ENCODE measurements around the gene DOC2A.

Gene DOC2A

DNA sequence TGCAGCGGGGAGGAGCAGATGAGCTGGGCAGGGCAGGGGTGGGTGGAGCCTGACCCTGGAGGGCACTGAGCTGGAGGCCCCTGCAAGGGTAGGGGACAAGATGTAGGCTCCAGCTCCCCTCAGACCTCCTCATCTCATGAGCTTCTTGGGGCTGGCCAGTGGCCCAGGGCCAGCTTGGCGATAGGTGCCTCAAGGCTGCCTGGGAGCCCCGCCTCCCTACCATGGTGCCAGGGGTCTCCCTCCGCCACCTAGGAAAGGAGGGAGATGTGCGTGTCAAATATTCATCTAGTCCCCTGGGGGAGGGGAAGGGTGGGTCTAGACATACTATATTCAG, 19.3 kb downstream of the DOC2A start:
- Histone ChIP-seq H3K27ac (ENCODE audit: extremely low read depth, low read depth, low read length) (no peak overlapping the region), H3K4me3 (ENCODE audit: low read depth, low read length) (no peak overlapping the region), H3K9me3 (ENCODE audit: control insufficient read depth, insufficient read depth, low read depth, low read length) (no peaks in the 10 kb centered on the region), H3K36me3 (ENCODE audit: control insufficient read depth in 2 of 2, insufficient read depth in 1 of 2, low read length in 2 of 2) (peaks cover 18 to 82% of the 10 kb centered on the region in 2 experiments), H3K4me1 (ENCODE audit: control insufficient read depth, insufficient read depth, low read length) (no peaks in the 10 kb centered on the region; the same call in 1 of the 2 replicates)
- ChIA-PET POLR2A (interaction anchor here (0.5 to 1.9 kb wide), 9 partner anchors 10 to 92 kb away, joined by 3 to 7 read pairs (median 3); partner anchors contain the start of genes SEZ6L2 and TAOK2), CTCF (no interaction called here)
- TF ChIP-seq SP2 (tag by site-specific recombination; IDR thresholded peaks at IDR 0.05), result peak; percentile 22; the same call in 1 of the 2 replicates
- TF ChIP-seq KLF1 (tag by site-specific recombination; IDR thresholded peaks at IDR 0.05), result peak; percentile 47; the same call in 1 of the 2 replicates
- TF ChIP-seq, protein P1, sequence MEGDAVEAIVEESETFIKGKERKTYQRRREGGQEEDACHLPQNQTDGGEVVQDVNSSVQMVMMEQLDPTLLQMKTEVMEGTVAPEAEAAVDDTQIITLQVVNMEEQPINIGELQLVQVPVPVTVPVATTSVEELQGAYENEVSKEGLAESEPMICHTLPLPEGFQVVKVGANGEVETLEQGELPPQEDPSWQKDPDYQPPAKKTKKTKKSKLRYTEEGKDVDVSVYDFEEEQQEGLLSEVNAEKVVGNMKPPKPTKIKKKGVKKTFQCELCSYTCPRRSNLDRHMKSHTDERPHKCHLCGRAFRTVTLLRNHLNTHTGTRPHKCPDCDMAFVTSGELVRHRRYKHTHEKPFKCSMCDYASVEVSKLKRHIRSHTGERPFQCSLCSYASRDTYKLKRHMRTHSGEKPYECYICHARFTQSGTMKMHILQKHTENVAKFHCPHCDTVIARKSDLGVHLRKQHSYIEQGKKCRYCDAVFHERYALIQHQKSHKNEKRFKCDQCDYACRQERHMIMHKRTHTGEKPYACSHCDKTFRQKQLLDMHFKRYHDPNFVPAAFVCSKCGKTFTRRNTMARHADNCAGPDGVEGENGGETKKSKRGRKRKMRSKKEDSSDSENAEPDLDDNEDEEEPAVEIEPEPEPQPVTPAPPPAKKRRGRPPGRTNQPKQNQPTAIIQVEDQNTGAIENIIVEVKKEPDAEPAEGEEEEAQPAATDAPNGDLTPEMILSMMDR (tag by site-specific recombination; IDR thresholded peaks at IDR 0.05), result no peak

DNA sequence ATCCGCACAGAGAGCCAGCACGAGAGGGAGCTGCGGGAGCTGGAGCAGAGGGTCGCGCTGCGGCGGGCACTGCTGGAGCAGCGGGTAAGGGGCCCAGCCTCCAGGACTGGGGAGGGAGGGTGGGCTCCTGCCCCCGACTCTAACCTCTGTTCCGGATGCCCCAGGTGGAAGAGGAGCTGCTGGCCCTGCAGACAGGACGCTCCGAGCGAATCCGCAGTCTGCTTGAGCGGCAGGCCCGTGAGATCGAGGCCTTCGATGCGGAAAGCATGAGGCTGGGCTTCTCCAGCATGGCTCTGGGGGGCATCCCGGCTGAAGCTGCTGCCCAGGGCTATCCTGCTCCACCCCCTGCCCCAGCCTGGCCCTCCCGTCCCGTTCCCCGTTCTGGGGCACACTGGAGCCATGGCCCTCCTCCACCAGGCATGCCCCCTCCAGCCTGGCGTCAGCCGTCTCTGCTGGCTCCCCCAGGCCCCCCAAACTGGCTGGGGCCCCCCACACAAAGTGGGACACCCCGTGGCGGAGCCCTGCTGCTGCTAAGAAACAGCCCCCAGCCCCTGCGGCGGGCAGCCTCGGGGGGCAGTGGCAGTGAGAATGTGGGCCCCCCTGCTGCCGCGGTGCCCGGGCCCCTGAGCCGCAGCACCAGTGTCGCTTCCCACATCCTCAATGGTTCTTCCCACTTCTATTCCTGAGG, 19.8 kb downstream of the DOC2A start:
- Histone ChIP-seq H3K4me1 (ENCODE audit: control insufficient read depth, insufficient read depth, low read length) (no peaks in the 10 kb centered on the region; the same call in 1 of the 2 replicates), H3K27ac (ENCODE audit: extremely low read depth, low read depth, low read length) (no peak overlapping the region), H3K9me3 (ENCODE audit: control insufficient read depth, insufficient read depth, low read depth, low read length) (no peaks in the 10 kb centered on the region), H3K4me3 (ENCODE audit: low read depth, low read length) (no peak overlapping the region), H3K36me3 (ENCODE audit: control insufficient read depth in 2 of 2, insufficient read depth in 1 of 2, low read length in 2 of 2) (peaks cover 19 to 87% of the 10 kb centered on the region in 2 experiments)
- ChIA-PET CTCF (no interaction called here), POLR2A (interaction anchor here (1.0 to 1.9 kb wide), 8 partner anchors 9 to 91 kb away, joined by 3 to 7 read pairs (median 3); partner anchors contain the start of genes SEZ6L2 and TAOK2)
- TF ChIP-seq ZNF777 (tag by site-specific recombination; IDR thresholded peaks at IDR 0.05; ENCODE audit: borderline replicate concordance) (no peak), ZNF610 (tag by site-specific recombination; IDR thresholded peaks at IDR 0.05; ENCODE audit: borderline replicate concordance) (no peak), ZNF658 (tag by site-specific recombination; IDR thresholded peaks at IDR 0.05) (no peak), ZNF830 (tag by site-specific recombination; IDR thresholded peaks at IDR 0.05; ENCODE audit: low read depth) (no peak), ZNF510 (tag by site-specific recombination; IDR thresholded peaks at IDR 0.05; ENCODE audit: insufficient replicate concordance) (no peak), SETDB1 (IDR thresholded peaks at IDR 0.05; ENCODE audit: insufficient read length, low read length) (no peak), ZNF600 (tag by site-specific recombination; IDR thresholded peaks at IDR 0.05) (peak; percentile 68), GLIS2 (tag by site-specific recombination; IDR thresholded peaks at IDR 0.05) (peak; percentile 57; the same call in 1 of the 2 replicates), ZNF2 (tag by site-specific recombination; IDR thresholded peaks at IDR 0.05) (no peak), ZNF792 (tag by site-specific recombination; IDR thresholded peaks at IDR 0.05) (no peak), ZNF324 (tag by site-specific recombination; IDR thresholded peaks at IDR 0.05) (no peak), ZNF157 (tag by site-specific recombination; IDR thresholded peaks at IDR 0.05) (no peak)
- TF ChIP-seq, protein P2, sequence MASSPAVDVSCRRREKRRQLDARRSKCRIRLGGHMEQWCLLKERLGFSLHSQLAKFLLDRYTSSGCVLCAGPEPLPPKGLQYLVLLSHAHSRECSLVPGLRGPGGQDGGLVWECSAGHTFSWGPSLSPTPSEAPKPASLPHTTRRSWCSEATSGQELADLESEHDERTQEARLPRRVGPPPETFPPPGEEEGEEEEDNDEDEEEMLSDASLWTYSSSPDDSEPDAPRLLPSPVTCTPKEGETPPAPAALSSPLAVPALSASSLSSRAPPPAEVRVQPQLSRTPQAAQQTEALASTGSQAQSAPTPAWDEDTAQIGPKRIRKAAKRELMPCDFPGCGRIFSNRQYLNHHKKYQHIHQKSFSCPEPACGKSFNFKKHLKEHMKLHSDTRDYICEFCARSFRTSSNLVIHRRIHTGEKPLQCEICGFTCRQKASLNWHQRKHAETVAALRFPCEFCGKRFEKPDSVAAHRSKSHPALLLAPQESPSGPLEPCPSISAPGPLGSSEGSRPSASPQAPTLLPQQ (tag by site-specific recombination; IDR thresholded peaks at IDR 0.05), result 0 out of 2 replicates have a peak, but pooled peaks have one; percentile 26
- TF ChIP-seq, protein P3, sequence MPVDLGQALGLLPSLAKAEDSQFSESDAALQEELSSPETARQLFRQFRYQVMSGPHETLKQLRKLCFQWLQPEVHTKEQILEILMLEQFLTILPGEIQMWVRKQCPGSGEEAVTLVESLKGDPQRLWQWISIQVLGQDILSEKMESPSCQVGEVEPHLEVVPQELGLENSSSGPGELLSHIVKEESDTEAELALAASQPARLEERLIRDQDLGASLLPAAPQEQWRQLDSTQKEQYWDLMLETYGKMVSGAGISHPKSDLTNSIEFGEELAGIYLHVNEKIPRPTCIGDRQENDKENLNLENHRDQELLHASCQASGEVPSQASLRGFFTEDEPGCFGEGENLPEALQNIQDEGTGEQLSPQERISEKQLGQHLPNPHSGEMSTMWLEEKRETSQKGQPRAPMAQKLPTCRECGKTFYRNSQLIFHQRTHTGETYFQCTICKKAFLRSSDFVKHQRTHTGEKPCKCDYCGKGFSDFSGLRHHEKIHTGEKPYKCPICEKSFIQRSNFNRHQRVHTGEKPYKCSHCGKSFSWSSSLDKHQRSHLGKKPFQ (tag by site-specific recombination; IDR thresholded peaks at IDR 0.05), result no peak
- TF ChIP-seq, protein P4, sequence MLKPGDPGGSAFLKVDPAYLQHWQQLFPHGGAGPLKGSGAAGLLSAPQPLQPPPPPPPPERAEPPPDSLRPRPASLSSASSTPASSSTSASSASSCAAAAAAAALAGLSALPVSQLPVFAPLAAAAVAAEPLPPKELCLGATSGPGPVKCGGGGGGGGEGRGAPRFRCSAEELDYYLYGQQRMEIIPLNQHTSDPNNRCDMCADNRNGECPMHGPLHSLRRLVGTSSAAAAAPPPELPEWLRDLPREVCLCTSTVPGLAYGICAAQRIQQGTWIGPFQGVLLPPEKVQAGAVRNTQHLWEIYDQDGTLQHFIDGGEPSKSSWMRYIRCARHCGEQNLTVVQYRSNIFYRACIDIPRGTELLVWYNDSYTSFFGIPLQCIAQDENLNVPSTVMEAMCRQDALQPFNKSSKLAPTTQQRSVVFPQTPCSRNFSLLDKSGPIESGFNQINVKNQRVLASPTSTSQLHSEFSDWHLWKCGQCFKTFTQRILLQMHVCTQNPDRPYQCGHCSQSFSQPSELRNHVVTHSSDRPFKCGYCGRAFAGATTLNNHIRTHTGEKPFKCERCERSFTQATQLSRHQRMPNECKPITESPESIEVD (tag by site-specific recombination; IDR thresholded peaks at IDR 0.05), result no peak
- TF ChIP-seq, protein P5, sequence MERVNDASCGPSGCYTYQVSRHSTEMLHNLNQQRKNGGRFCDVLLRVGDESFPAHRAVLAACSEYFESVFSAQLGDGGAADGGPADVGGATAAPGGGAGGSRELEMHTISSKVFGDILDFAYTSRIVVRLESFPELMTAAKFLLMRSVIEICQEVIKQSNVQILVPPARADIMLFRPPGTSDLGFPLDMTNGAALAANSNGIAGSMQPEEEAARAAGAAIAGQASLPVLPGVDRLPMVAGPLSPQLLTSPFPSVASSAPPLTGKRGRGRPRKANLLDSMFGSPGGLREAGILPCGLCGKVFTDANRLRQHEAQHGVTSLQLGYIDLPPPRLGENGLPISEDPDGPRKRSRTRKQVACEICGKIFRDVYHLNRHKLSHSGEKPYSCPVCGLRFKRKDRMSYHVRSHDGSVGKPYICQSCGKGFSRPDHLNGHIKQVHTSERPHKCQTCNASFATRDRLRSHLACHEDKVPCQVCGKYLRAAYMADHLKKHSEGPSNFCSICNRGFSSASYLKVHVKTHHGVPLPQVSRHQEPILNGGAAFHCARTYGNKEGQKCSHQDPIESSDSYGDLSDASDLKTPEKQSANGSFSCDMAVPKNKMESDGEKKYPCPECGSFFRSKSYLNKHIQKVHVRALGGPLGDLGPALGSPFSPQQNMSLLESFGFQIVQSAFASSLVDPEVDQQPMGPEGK (tag by site-specific recombination; IDR thresholded peaks at IDR 0.05), result peak; percentile 49; the same call in 1 of the 2 replicates
- TF ChIP-seq, protein P6, sequence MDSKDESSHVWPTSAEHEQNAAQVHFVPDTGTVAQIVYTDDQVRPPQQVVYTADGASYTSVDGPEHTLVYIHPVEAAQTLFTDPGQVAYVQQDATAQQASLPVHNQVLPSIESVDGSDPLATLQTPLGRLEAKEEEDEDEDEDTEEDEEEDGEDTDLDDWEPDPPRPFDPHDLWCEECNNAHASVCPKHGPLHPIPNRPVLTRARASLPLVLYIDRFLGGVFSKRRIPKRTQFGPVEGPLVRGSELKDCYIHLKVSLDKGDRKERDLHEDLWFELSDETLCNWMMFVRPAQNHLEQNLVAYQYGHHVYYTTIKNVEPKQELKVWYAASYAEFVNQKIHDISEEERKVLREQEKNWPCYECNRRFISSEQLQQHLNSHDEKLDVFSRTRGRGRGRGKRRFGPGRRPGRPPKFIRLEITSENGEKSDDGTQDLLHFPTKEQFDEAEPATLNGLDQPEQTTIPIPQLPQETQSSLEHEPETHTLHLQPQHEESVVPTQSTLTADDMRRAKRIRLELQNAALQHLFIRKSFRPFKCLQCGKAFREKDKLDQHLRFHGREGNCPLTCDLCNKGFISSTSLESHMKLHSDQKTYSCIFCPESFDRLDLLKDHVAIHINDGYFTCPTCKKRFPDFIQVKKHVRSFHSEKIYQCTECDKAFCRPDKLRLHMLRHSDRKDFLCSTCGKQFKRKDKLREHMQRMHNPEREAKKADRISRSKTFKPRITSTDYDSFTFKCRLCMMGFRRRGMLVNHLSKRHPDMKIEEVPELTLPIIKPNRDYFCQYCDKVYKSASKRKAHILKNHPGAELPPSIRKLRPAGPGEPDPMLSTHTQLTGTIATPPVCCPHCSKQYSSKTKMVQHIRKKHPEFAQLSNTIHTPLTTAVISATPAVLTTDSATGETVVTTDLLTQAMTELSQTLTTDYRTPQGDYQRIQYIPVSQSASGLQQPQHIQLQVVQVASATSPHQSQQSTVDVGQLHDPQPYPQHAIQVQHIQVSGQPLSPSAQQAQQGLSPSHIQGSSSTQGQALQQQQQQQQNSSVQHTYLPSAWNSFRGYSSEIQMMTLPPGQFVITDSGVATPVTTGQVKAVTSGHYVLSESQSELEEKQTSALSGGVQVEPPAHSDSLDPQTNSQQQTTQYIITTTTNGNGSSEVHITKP (tag by site-specific recombination; IDR thresholded peaks at IDR 0.05), result peak; percentile 53
